ENCODE results near the gene IDI2.

GRCh38 chr10:972763-973162 lies 52.9 kb downstream of the IDI2 start:
- TF ChIP-seq CTCF (IDR thresholded peaks at IDR 0.05) (no peak), EP300 (IDR thresholded peaks at IDR 0.05) (no peak)
